UCSD-AML1 (cell line): ENCODE results near the gene C1D.
"Not testable (repeated sequence)": the region's sequence is repeated elsewhere in the genome, so short reads cannot be mapped to it uniquely, and the experiment has no call there.

Experiments used
- DNase-seq: peaks from one replicate; lab custom pipeline; 2025; ENCODE audit not compliant: unreplicated experiment; lab: John Stamatoyannopoulos, UW

C1D gene, protein sequence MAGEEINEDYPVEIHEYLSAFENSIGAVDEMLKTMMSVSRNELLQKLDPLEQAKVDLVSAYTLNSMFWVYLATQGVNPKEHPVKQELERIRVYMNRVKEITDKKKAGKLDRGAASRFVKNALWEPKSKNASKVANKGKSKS

GRCh38 chr2:68062680-68063387, at the start of gene C1D:
TSS of gene C1D (minus strand) at chr2:68063004. CDS start at chr2:68047310, 15,694 bp downstream.
- DNase-seq: peak; percentile 91

DNA sequence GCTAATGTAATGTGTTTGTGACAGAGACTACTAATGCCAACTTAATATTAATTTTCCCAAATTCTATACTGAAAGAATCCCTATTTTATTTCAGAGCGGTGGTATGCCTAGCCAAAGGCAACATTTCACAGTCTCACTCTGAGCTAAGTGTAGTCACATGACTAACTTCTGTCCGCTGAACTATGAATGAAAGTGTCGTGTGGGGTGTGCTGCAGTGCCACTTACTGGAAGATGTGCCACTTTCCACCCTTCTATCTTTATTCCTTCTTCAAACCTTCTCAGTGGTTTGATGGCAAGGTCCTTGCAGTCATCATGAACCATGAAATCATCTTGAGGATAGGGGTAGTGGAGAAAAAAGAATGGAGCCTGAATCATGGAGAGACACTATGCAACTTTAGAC, 47.3 kb upstream of the C1D start:
- no peak for DNase-seq

GRCh38 chr2:68108120-68108519, 45.3 kb upstream of the C1D start:
- no peak for DNase-seq

DNA sequence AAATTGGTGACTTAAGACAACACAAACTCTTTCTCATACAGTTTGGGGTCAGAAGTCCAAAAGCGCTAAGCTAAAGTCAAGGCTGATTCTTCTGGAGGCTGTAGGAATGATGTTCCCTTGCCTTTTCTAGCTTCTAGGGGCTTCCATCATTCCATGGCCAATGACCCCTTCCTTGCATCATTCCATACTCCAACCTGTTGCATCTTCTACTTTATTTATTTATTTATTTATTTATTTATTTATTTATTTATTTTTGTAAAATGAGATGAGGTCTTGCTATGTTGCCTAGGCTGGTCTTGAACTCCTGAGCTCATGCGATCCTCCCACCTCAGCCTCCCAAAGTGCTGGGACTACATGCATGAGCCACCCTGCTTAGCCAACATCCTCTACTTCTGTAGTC, 44.7 kb upstream of the C1D start:
- DNase-seq: no peak

DNA sequence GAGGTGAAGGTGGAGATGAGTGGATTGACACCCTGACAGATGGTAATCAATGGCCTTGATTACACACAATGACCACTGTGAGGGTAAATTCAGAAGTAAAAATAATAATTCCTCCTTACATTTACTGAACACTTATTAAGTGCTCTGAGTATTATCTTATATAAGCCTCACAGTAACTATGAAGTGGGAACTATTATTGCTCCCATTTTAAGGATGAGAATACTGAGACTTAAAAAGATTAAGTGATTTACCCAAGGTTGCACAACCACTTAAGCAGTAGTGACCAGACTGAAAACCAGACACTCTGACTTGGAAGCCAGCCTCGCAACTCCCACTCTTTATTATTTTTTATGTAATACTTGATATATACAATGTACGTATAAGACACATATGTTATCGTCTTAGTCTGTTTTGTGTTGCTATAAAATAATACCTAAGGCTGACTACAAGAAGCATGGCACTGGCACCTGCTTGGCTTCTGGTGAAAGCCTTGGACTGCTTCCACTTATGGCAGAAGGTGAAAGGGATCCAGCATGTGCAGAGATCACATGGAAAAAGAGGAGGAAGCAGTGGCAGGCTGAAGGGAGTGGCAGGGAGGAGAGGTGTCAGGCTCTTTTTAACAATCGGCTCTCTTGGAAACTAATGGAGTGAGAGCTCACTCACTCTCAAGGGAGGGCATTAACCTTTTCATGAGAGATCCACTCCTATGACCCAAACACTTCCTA, 41.5 kb upstream of the C1D start:
- DNase-seq: no peak

DNA sequence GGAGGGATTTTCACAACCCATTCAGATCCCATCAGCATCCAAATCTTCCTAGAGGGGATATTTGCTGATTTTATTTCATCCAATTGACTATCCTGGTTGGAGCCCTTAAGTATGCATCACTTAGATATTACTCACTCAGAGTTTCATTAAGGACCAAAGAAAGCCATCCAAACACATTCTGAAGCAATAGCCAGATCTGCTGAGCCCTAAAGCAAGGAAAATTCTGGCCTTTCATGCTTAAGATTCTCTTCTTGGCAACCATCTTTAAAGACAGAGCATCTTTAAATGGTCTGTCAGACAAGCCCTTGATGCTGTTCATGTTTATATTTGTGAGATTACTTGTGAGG, 40.9 kb upstream of the C1D start:
- DNase-seq: no peak

- DNase-seq: no peak
These were observed 40.4 kb upstream of the C1D start for GRCh38 chr2:68103030-68103708.

- DNase-seq: no peak
These were observed 37.4 kb upstream of the C1D start for GRCh38 chr2:68100189-68100588.

DNA sequence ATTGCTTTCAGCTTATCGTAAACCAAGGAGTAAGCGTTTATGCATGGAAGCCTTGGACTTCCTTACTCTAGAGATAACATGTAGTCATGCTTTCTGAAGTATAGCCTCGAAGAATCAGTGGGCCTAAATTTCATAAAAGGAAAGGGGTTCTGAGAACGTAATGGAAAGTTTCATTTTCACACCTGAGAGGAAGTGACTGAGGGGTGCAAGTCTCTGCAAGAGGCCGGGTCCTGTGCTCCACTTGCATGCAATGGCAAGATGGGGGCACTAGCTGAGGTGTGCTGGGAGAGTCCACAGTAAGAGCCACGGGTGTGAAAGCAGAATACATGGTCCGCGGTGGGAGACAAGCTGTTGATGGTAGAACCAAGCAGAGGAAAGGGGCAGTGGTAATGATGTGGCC, 36.5 kb upstream of the C1D start:
- DNase-seq: no peak

DNA sequence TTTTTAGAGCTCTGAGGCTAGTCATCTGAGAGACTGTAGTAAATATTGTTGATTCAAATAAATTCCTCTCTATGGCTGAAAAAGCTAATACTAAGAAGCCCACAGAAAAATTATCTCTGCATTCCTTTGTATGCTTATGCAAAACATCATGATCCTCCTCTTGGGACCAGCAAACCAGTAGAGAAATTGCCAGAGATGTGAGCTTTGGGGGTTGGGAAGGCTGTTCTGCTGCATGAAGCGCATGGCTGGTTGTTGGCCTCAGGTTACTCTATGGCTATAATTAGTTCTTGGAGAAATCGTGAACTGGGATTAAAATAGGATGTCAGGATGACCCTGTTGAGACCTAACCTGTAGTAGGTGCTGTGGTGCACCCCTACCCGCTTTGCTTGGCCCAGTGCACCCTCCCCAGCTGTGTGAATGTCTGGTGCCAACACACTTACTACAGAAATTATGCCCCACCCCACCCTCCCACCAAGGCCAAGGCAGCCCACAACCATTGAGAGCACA, 35.5 kb upstream of the C1D start:
- no peak for DNase-seq

GRCh38 chr2:68094111-68094510, 31.3 kb upstream of the C1D start:
- no peak for DNase-seq

DNA sequence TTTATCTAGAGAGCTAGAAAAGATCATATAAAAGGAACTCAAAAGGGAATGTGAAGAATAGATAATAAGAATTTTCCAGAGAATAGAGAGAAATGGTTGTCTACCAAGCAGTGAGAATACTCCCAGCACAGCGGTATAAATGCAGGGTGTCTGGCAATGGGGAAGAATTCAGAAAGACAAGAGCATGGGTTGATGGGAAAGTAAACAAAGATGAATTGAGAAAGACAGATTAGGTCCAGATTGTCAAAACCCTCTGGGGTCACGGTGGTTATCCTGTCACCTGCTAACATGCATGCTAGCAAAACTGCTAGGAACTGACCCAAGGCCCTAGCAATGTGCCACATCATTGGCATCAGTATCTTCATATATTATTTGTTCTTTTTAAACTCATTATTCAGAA, 30.8 kb upstream of the C1D start:
- DNase-seq: no peak

GRCh38 chr2:68091439-68092034, 28.7 kb upstream of the C1D start:
- DNase-seq: no peak

GRCh38 chr2:68089961-68090360, 27.2 kb upstream of the C1D start:
- no peak for DNase-seq

DNA sequence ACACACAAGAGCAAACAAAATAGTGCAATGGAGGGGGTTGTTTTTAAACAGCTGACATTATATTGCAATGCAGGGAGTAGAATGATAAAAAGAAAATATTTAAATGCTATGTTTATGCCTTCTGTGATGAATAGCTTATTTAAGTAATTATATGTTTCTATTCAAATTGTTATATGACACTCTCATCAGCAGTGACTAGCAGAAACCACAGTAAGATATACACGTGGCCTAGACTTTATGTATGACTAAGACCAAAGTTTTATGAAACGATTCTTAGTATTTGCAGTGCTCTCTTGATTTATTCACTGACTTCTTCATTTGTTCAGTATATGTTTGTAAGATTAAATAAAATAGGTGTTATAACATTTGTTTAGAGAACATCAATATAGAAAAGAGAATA, 26.1 kb upstream of the C1D start:
- no peak for DNase-seq

- no peak for DNase-seq
These were observed 23.4 kb upstream of the C1D start for GRCh38 chr2:68086166-68086565.

GRCh38 chr2:68083346-68083745, 20.5 kb upstream of the C1D start:
- no peak for DNase-seq

DNA sequence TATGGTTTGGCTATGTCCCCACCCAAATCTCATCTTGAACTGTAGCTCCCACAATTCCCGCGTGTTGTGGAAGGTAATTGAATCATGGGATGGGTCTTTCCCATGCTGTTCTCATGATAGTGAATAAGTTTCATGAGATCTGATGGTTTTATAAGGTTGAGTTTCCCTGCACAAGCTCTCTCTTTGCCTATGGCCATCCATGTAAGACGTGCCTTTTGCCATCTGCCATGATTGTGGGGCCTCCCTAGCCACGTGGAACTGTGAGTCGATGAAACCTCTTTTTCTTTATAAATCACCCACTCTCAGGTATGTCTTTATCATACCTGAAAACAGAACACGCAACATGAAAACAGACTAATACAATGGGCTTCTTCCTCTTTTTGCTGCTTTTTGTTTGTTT, 11.2 kb upstream of the C1D start:
- no peak for DNase-seq

DNA sequence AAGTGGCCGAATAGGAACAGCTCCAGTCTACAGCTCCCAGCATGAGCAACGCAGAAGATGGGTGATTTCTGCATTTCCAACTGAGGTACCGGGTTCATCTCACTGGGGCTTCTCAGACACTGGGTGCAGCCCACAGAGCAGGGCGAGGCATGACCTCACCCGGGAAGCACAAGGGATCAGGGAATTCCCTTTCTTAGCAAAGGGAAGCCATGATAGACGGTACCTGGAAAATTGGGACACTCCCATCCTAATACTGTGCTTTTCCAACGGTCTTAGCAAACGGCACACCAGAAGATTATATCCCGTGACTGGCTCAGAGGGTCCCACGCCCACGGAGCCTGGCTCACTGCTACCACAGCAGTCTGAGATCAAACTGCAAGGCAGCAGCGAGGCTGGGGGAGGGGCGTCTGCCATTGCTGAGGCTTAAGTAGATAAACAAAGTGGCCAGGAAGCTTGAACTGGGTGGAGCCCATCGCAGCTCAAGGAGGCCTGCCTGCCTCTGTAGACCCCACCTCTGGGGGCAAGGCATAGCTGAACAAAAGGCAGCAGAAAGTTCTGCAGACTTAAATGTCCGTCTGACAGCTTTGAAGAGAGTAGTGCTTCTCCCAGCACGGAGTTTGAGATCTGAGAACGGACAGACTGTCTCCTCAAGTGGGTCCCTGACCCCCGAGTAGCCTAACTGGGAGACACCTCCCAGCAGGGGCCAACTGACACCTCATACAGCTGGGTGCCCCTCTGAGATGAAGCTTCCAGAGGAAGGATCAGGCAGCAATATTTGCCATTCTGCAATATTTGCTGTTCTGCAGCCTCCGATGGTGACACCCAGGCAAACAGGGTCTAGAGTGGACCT, 1.2 kb upstream of the C1D start:
- not testable (repeated sequence) for DNase-seq

GRCh38 chr2:68060652-68061051, 2.2 kb downstream of the C1D start:
- no peak for DNase-seq
